Sigmoid colon (tissue), 7 donors: ENCODE data around the gene ZKSCAN2. TPM values are rescaled to one million over a fixed set of nuclear protein-coding genes. Genes with fewer than 3 reads are reported as not detected.

Experiments
- DNase-seq: peaks from one replicate; pipeline ENCODE4 v3.0.0-alpha.2; 2019
- H3K27ac ChIP-seq, 4 donors: fragments of 200-600 bp; sonication (generic); one replicate each; pipeline ENCODE4 v1.5.1; 2016 to 2019; ENCODE audit warnings: mild to moderate bottlenecking in 1 of 4
- H3K27me3 ChIP-seq, 3 donors: fragments of 200-600 bp; sonication (generic); one replicate each; pipeline ENCODE4 v1.5.1; 2019; ENCODE audit warnings: mild to moderate bottlenecking in 1 of 3
- H3K36me3 ChIP-seq, 4 donors: fragments of 200-600 bp; sonication (generic); one replicate each; pipeline ENCODE4 v1.5.1; 2016 to 2019
- H3K4me1 ChIP-seq, 4 donors: fragments of 200-600 bp; sonication (generic); one replicate each; pipeline ENCODE4 v1.5.1; 2017 to 2019
- H3K4me3 ChIP-seq, 4 donors: fragments of 200-600 bp; sonication (generic); one replicate each; pipeline ENCODE4 v1.5.1; 2017 to 2019; ENCODE audit warnings: mild to moderate bottlenecking in 2 of 4, moderate library complexity in 1 of 4
- H3K9me3 ChIP-seq, 4 donors: fragments of 200-600 bp in 3 of 4; sonication (generic) in 3 of 4; one replicate each; pipeline versions ENCODE4 v1.5.1 to v1.6.1; 2013 to 2019
- POLR2A ChIP-seq, 2 donors: fragments of 450-650 bp; IDR thresholded peaks; one replicate each; pipeline ENCODE4 v1.6.1; 2016; ENCODE audit warnings: antibody characterized with exemption in 2 of 2, mild to moderate bottlenecking in 2 of 2, moderate library complexity in 2 of 2
- POLR2AphosphoS5 ChIP-seq, 4 donors: sonication (generic); formaldehyde crosslinking; IDR thresholded peaks; one replicate each; pipeline ENCODE4 v1.6.1; 2017; ENCODE audit warnings: antibody characterized with exemption in 4 of 4
- WGBS, 2 donors: extraction: QIAGEN DNeasy Blood & Tissue Kit; methylation state at CpG; one replicate each; pipeline ENCODE4 v1.1.7; 2013; 5-methylcytosine and 5-hydroxymethylcytosine counted together
- intact Hi-C: fragments of 100-400 bp; cut with DNase I; formaldehyde crosslinking; loops from one replicate; pipeline ENCODE4 v1.15.1; 2023
- polyA plus RNA-seq, 3 donors: library from polyadenylated mRNA; stranded (reverse); fragments of 200-250 nt; gene quantifications; one replicate each; pipeline ENCODE4 v1.2.3, GENCODE V29; 2013
- total RNA-seq, 4 donors: library from RNA; depleted of rRNA; stranded (reverse); fragments of >200 nt; gene quantifications; one replicate each; pipeline ENCODE4 v1.1.0, GENCODE V29; 2016
- TF ChIP-seq, protein P1 (sequence below), 4 experiments: fragments of 450-650 bp in 3 of 4; fragments of 200-600 bp in 1 of 4; IDR thresholded peaks; one replicate each; pipeline ENCODE4 v1.5.1; 2016 to 2019; ENCODE audit warnings: antibody characterized with exemption in 4 of 4, mild to moderate bottlenecking in 3 of 4, moderate library complexity in 2 of 4
- donor health status: healthy with polysubstance abuse.
- donor health status: Bipolar disorder and iron deficiency.
- donor health status: healthy.

ZKSCAN2 gene
- total and polyA plus RNA-seq, 7 donors, result 0.23 to 5.5 (median 3.9) TPM

- Histone ChIP-seq H3K9me3 (no peaks in the 10 kb centered on the region), H3K27me3 (no peaks in the 10 kb centered on the region), H3K27ac (no peak overlapping the region), H3K4me1 (no peaks in the 10 kb centered on the region), H3K4me3 (no peak overlapping the region), H3K36me3 (no peaks in the 10 kb centered on the region)
- 95% methylated on average over 3 of the region's 3 CpGs for WGBS, 2 donors
- TF ChIP-seq POLR2AphosphoS5 (IDR thresholded peaks at IDR 0.05) (no peak), POLR2A (IDR thresholded peaks at IDR 0.05) (no peak)
- TF ChIP-seq, protein P1, sequence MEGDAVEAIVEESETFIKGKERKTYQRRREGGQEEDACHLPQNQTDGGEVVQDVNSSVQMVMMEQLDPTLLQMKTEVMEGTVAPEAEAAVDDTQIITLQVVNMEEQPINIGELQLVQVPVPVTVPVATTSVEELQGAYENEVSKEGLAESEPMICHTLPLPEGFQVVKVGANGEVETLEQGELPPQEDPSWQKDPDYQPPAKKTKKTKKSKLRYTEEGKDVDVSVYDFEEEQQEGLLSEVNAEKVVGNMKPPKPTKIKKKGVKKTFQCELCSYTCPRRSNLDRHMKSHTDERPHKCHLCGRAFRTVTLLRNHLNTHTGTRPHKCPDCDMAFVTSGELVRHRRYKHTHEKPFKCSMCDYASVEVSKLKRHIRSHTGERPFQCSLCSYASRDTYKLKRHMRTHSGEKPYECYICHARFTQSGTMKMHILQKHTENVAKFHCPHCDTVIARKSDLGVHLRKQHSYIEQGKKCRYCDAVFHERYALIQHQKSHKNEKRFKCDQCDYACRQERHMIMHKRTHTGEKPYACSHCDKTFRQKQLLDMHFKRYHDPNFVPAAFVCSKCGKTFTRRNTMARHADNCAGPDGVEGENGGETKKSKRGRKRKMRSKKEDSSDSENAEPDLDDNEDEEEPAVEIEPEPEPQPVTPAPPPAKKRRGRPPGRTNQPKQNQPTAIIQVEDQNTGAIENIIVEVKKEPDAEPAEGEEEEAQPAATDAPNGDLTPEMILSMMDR (IDR thresholded peaks at IDR 0.05), result no peak
- no peak for DNase-seq
- intact Hi-C loops, result no loop called here
These were observed 70.2 kb downstream of the ZKSCAN2 start for GRCh38 chr16:25187491-25187795.

Other genes starting within 250 kb of the ZKSCAN2 start
- 10 to 100 TPM; 27.1 to 44.3 (median 35.5) TPM for gene ARHGAP17, start 242.5 kb downstream of the ZKSCAN2 start, total RNA-seq
- gene ARHGAP17, start 242.5 kb downstream of the ZKSCAN2 start, polyA plus RNA-seq, result 10 to 100 TPM; 46.8 to 55.6 (median 50.6) TPM
- 10 to 100 TPM; 27.0 to 50.0 (median 36.2) TPM for gene LCMT1, start 146.1 kb downstream of the ZKSCAN2 start, total RNA-seq
- gene LCMT1, start 146.1 kb downstream of the ZKSCAN2 start, polyA plus RNA-seq, result 10 to 100 TPM; 37.3 to 61.5 (median 52.3) TPM
- gene AQP8, start 40.9 kb downstream of the ZKSCAN2 start, total RNA-seq, result under 1 TPM in 1 of 4 donors, not detected in 3; 0.83 TPM
- 100 to 1,000 TPM; 158 to 466 (median 214) TPM for gene AQP8, start 40.9 kb downstream of the ZKSCAN2 start, polyA plus RNA-seq